ENCODE data around the gene PHLPP1.

The PHLPP1 gene

GRCh38 chr18:62714671-62715435, 488 bp upstream of the PHLPP1 start:
- POLR2A ChIA-PET, result interaction anchor here (0.5 to 1.6 kb wide), 11 partner anchors 10 to 320 kb away, joined by 3 to 6 read pairs (median 4); no protein-coding TSS in a partner anchor
- Histone ChIP-seq H3K27ac (ENCODE audit: extremely low read depth, low read depth, low read length) (peak overlapping the region; percentile 99), H3K36me3 (ENCODE audit: control insufficient read depth in 2 of 2, insufficient read depth in 1 of 2, low read length in 2 of 2) (no peaks in the 10 kb centered on the region), H3K9me3 (ENCODE audit: control insufficient read depth, insufficient read depth, low read depth, low read length) (no peaks in the 10 kb centered on the region), H3K4me1 (ENCODE audit: control insufficient read depth, insufficient read depth, low read length) (peaks cover 20% of the 10 kb centered on the region), H3K4me3 (ENCODE audit: low read depth, low read length) (peak overlapping the region; percentile 83)
- CTCF ChIA-PET, result interaction anchor here (0.5 to 3.2 kb wide), 25 partner anchors 11 to 724 kb away, joined by 3 to 26 read pairs (median 3); no protein-coding TSS in a partner anchor
- TF ChIP-seq ZNF544 (tag by site-specific recombination; IDR thresholded peaks at IDR 0.05) (no peak), ZNF404 (tag by site-specific recombination; IDR thresholded peaks at IDR 0.05) (no peak), ZBTB7A (tag by site-specific recombination; IDR thresholded peaks at IDR 0.05; ENCODE audit: low read depth) (no peak), GLI2 (tag by site-specific recombination; IDR thresholded peaks at IDR 0.05; ENCODE audit: borderline replicate concordance, low read depth) (no peak), ZNF138 (tag by site-specific recombination; IDR thresholded peaks at IDR 0.05; ENCODE audit: borderline replicate concordance) (no peak), OVOL3 (tag by site-specific recombination; IDR thresholded peaks at IDR 0.05) (no peak), ZNF518A (tag by site-specific recombination; conservative IDR thresholded peaks at IDR 0.05; ENCODE audit: low read depth) (no peak), OSR2 (tag by site-specific recombination; IDR thresholded peaks at IDR 0.05) (no peak), ZNF776 (tag by site-specific recombination; IDR thresholded peaks at IDR 0.05; ENCODE audit: borderline replicate concordance) (no peak), ZNF580 (tag by site-specific recombination; IDR thresholded peaks at IDR 0.05) (0 out of 2 replicates have a peak, but pooled peaks have one; percentile 8), ZFP37 (tag by site-specific recombination; IDR thresholded peaks at IDR 0.05) (no peak), ZNF335 (tag by site-specific recombination; conservative IDR thresholded peaks at IDR 0.05) (peak; percentile 99), ZNF561 (tag by site-specific recombination; IDR thresholded peaks at IDR 0.05; ENCODE audit: borderline replicate concordance) (no peak), ZNF132 (tag by site-specific recombination; IDR thresholded peaks at IDR 0.05; ENCODE audit: borderline replicate concordance) (no peak), REPIN1 (tag by site-specific recombination; IDR thresholded peaks at IDR 0.05; ENCODE audit: low read depth) (no peak), ZNF19 (tag by site-specific recombination; IDR thresholded peaks at IDR 0.05; ENCODE audit: low read depth) (no peak), ZNF558 (tag by site-specific recombination; IDR thresholded peaks at IDR 0.05) (peak; percentile 17; the same call in 1 of the 2 replicates), FEZF1 (tag by site-specific recombination; IDR thresholded peaks at IDR 0.05) (no peak)
- TF ChIP-seq, protein P1, sequence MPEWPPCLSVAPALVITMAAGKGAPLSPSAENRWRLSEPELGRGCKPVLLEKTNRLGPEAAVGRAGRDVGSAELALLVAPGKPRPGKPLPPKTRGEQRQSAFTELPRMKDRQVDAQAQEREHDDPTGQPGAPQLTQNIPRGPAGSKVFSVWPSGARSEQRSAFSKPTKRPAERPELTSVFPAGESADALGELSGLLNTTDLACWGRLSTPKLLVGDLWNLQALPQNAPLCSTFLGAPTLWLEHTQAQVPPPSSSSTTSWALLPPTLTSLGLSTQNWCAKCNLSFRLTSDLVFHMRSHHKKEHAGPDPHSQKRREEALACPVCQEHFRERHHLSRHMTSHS (tag by site-specific recombination; IDR thresholded peaks at IDR 0.05), result no peak
- TF ChIP-seq, protein P2, sequence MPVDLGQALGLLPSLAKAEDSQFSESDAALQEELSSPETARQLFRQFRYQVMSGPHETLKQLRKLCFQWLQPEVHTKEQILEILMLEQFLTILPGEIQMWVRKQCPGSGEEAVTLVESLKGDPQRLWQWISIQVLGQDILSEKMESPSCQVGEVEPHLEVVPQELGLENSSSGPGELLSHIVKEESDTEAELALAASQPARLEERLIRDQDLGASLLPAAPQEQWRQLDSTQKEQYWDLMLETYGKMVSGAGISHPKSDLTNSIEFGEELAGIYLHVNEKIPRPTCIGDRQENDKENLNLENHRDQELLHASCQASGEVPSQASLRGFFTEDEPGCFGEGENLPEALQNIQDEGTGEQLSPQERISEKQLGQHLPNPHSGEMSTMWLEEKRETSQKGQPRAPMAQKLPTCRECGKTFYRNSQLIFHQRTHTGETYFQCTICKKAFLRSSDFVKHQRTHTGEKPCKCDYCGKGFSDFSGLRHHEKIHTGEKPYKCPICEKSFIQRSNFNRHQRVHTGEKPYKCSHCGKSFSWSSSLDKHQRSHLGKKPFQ (tag by site-specific recombination; IDR thresholded peaks at IDR 0.05), result no peak
- TF ChIP-seq, protein P3, sequence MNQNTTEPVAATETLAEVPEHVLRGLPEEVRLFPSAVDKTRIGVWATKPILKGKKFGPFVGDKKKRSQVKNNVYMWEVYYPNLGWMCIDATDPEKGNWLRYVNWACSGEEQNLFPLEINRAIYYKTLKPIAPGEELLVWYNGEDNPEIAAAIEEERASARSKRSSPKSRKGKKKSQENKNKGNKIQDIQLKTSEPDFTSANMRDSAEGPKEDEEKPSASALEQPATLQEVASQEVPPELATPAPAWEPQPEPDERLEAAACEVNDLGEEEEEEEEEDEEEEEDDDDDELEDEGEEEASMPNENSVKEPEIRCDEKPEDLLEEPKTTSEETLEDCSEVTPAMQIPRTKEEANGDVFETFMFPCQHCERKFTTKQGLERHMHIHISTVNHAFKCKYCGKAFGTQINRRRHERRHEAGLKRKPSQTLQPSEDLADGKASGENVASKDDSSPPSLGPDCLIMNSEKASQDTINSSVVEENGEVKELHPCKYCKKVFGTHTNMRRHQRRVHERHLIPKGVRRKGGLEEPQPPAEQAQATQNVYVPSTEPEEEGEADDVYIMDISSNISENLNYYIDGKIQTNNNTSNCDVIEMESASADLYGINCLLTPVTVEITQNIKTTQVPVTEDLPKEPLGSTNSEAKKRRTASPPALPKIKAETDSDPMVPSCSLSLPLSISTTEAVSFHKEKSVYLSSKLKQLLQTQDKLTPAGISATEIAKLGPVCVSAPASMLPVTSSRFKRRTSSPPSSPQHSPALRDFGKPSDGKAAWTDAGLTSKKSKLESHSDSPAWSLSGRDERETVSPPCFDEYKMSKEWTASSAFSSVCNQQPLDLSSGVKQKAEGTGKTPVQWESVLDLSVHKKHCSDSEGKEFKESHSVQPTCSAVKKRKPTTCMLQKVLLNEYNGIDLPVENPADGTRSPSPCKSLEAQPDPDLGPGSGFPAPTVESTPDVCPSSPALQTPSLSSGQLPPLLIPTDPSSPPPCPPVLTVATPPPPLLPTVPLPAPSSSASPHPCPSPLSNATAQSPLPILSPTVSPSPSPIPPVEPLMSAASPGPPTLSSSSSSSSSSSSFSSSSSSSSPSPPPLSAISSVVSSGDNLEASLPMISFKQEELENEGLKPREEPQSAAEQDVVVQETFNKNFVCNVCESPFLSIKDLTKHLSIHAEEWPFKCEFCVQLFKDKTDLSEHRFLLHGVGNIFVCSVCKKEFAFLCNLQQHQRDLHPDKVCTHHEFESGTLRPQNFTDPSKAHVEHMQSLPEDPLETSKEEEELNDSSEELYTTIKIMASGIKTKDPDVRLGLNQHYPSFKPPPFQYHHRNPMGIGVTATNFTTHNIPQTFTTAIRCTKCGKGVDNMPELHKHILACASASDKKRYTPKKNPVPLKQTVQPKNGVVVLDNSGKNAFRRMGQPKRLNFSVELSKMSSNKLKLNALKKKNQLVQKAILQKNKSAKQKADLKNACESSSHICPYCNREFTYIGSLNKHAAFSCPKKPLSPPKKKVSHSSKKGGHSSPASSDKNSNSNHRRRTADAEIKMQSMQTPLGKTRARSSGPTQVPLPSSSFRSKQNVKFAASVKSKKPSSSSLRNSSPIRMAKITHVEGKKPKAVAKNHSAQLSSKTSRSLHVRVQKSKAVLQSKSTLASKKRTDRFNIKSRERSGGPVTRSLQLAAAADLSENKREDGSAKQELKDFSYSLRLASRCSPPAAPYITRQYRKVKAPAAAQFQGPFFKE (tag by site-specific recombination; IDR thresholded peaks at IDR 0.05; ENCODE audit: borderline replicate concordance), result no peak
- TF ChIP-seq, protein P4, sequence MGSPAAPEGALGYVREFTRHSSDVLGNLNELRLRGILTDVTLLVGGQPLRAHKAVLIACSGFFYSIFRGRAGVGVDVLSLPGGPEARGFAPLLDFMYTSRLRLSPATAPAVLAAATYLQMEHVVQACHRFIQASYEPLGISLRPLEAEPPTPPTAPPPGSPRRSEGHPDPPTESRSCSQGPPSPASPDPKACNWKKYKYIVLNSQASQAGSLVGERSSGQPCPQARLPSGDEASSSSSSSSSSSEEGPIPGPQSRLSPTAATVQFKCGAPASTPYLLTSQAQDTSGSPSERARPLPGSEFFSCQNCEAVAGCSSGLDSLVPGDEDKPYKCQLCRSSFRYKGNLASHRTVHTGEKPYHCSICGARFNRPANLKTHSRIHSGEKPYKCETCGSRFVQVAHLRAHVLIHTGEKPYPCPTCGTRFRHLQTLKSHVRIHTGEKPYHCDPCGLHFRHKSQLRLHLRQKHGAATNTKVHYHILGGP (tag by site-specific recombination; IDR thresholded peaks at IDR 0.05), result no peak
